ENCODE results near the gene STPG1.

DNA sequence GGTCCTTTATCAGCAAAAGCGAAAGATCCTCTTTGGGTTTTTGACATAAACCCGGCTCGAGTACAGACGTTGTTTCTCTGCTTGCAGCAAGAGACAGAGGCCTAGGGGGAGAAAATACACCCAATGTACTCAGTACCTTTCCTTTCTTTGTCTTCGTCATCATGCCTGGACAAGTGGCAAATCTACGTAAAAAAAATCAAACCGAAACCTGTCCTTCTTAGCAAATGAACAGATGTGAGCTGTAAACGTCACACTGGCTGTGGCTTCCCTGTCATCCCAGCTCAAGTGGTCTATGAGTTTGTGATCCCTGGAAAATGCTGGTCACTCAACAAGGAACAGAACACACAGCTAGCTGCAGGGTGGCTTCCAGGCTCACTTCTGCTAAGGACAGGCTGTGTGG lies 39.9 kb downstream of the STPG1 start:
- TF ChIP-seq, protein P1, sequence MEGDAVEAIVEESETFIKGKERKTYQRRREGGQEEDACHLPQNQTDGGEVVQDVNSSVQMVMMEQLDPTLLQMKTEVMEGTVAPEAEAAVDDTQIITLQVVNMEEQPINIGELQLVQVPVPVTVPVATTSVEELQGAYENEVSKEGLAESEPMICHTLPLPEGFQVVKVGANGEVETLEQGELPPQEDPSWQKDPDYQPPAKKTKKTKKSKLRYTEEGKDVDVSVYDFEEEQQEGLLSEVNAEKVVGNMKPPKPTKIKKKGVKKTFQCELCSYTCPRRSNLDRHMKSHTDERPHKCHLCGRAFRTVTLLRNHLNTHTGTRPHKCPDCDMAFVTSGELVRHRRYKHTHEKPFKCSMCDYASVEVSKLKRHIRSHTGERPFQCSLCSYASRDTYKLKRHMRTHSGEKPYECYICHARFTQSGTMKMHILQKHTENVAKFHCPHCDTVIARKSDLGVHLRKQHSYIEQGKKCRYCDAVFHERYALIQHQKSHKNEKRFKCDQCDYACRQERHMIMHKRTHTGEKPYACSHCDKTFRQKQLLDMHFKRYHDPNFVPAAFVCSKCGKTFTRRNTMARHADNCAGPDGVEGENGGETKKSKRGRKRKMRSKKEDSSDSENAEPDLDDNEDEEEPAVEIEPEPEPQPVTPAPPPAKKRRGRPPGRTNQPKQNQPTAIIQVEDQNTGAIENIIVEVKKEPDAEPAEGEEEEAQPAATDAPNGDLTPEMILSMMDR (IDR thresholded peaks at IDR 0.05; ENCODE audit: borderline replicate concordance, extremely low read depth, low read length, poor library complexity, severe bottlenecking), result no peak
- TF ChIP-seq EZH2 (IDR thresholded peaks at IDR 0.05; ENCODE audit: borderline replicate concordance, low read depth, low read length, severe bottlenecking), result no peak
